Stomach (tissue), 4 donors: ENCODE results near the gene KRT76.

Experiments
- CTCF ChIP-seq, 7 experiments: fragments of 450-650 bp in 4 of 7; fragments of 200-600 bp in 3 of 7; sonication (generic) in 3 of 7; IDR thresholded peaks; one replicate each; pipeline ENCODE4 v1.5.1; 2016 to 2019; ENCODE audit warnings: antibody characterized with exemption in 7 of 7, control low read depth in 2 of 7, mild to moderate bottlenecking in 1 of 7
- EP300 ChIP-seq: sonication (generic); formaldehyde crosslinking; IDR thresholded peaks from one replicate; pipeline ENCODE4 v1.6.1; 2017; ENCODE audit warnings: antibody characterized with exemption
- POLR2A ChIP-seq, 4 donors: fragments of 450-650 bp; IDR thresholded peaks; one replicate each; pipeline ENCODE4 v1.6.1; 2016; ENCODE audit warnings: antibody characterized with exemption in 4 of 4, control low read depth in 2 of 4, mild to moderate bottlenecking in 1 of 4, moderate library complexity in 1 of 4

- TF ChIP-seq CTCF (IDR thresholded peaks at IDR 0.05) (no peak), EP300 (no peak), POLR2A (IDR thresholded peaks at IDR 0.05) (no peak)
Observed at GRCh38 chr12:52784909-52785308, 7.8 kb upstream of the KRT76 start.
